Measurements from ENCODE around the gene COX7A2L. TPM values are rescaled to one million over a fixed set of nuclear protein-coding genes. Genes with fewer than 3 reads are reported as not detected.

The COX7A2L gene
- total RNA-seq, 1 donor from 2014 or later = 94.6 TPM

GRCh38 chr2:42328148-42328833, 32.7 kb downstream of the COX7A2L start:
- DNase-seq (ENCODE audit: low spot score) = no peak
- intact Hi-C loops (cut with DNase I) = loop anchor here (5.0 kb wide), 1 partner anchor 231 kb away; no protein-coding TSS in a partner anchor

GRCh38 chr2:42327125-42327524, 33.9 kb downstream of the COX7A2L start:
- no peak for DNase-seq (ENCODE audit: low spot score)
- intact Hi-C loops (cut with DNase I) = loop anchor here (5.0 kb wide), 1 partner anchor 230 kb away; no protein-coding TSS in a partner anchor

- DNase-seq (ENCODE audit: low spot score) = no peak
- intact Hi-C loops (cut with DNase I) = loop anchor here (5.0 kb wide), 1 partner anchor 228 kb away; no protein-coding TSS in a partner anchor
These were observed 35.4 kb downstream of the COX7A2L start for GRCh38 chr2:42325609-42326008.

GRCh38 chr2:42324949-42325348, 36.1 kb downstream of the COX7A2L start:
- DNase-seq (ENCODE audit: low spot score) = no peak
- intact Hi-C loops (cut with DNase I) = loop anchor here (5.0 kb wide), 1 partner anchor 228 kb away; no protein-coding TSS in a partner anchor

- intact Hi-C loops (cut with DNase I) = no loop called here
- no peak for DNase-seq (ENCODE audit: low spot score)
These were observed 36.8 kb downstream of the COX7A2L start for GRCh38 chr2:42324244-42324643.

- intact Hi-C loops (cut with DNase I) = no loop called here
- no peak for DNase-seq (ENCODE audit: low spot score)
These were observed 39.5 kb downstream of the COX7A2L start for GRCh38 chr2:42321452-42322064.

GRCh38 chr2:42319265-42319664, 41.8 kb downstream of the COX7A2L start:
- intact Hi-C loops (cut with DNase I) = no loop called here

GRCh38 chr2:42317945-42318344, 43.1 kb downstream of the COX7A2L start:
- intact Hi-C loops (cut with DNase I) = no loop called here
- DNase-seq (ENCODE audit: low spot score) = no peak

More at GRCh38 chr2:42319265-42319664, 41.8 kb downstream of the COX7A2L start:
- no peak for DNase-seq (ENCODE audit: low spot score)

GRCh38 chr2:42317486-42317885, 43.5 kb downstream of the COX7A2L start:
- DNase-seq (ENCODE audit: low spot score) = no peak
- intact Hi-C loops (cut with DNase I) = no loop called here

GRCh38 chr2:42316910-42317309, 44.1 kb downstream of the COX7A2L start:
- DNase-seq (ENCODE audit: low spot score) = no peak
- intact Hi-C loops (cut with DNase I) = no loop called here

- intact Hi-C loops (cut with DNase I) = no loop called here
- no peak for DNase-seq (ENCODE audit: low spot score)
These were observed 45.1 kb downstream of the COX7A2L start for GRCh38 chr2:42315844-42316470.

GRCh38 chr2:42314892-42315468, 46.0 kb downstream of the COX7A2L start:
- intact Hi-C loops (cut with DNase I) = no loop called here
- no peak for DNase-seq (ENCODE audit: low spot score)

GRCh38 chr2:42312106-42312505, 48.9 kb downstream of the COX7A2L start:
- intact Hi-C loops (cut with DNase I) = no loop called here
- no peak for DNase-seq (ENCODE audit: low spot score)

- intact Hi-C loops (cut with DNase I) = no loop called here
- DNase-seq (ENCODE audit: low spot score) = no peak
These were observed 51.0 kb downstream of the COX7A2L start for GRCh38 chr2:42310007-42310515.

GRCh38 chr2:42309366-42309765, 51.7 kb downstream of the COX7A2L start:
- DNase-seq (ENCODE audit: low spot score) = no peak
- intact Hi-C loops (cut with DNase I) = no loop called here

- intact Hi-C loops (cut with DNase I) = no loop called here
- DNase-seq (ENCODE audit: low spot score) = no peak
These were observed 53.8 kb downstream of the COX7A2L start for GRCh38 chr2:42307180-42307579.

GRCh38 chr2:42304059-42304713, 56.8 kb downstream of the COX7A2L start:
- DNase-seq (ENCODE audit: low spot score) = no peak
- intact Hi-C loops (cut with DNase I) = no loop called here

GRCh38 chr2:42303252-42303651, 57.8 kb downstream of the COX7A2L start:
- intact Hi-C loops (cut with DNase I) = no loop called here
- DNase-seq (ENCODE audit: low spot score) = no peak

- no peak for DNase-seq (ENCODE audit: low spot score)
- intact Hi-C loops (cut with DNase I) = no loop called here
These were observed 60.5 kb downstream of the COX7A2L start for GRCh38 chr2:42300527-42300926.

Measured in cardiac septum (tissue), 1 donor.